Neutrophil (primary cell): ENCODE results near the gene TRIM69.

Experiments used
- H3K27ac ChIP-seq: fragments of 200-600 bp; sonication (generic); 2 replicates; pipeline ENCODE4 v1.5.1; 2016; ENCODE audit warnings: mild to moderate bottlenecking, moderate library complexity
- H3K27me3 ChIP-seq: fragments of 200-600 bp; sonication (generic); 2 replicates; pipeline ENCODE4 v1.6.0; 2016; ENCODE audit warnings: mild to moderate bottlenecking
- H3K36me3 ChIP-seq: fragments of 200-600 bp; sonication (generic); 2 replicates; pipeline ENCODE4 v1.5.1; 2017
- H3K4me1 ChIP-seq, 2 experiments: fragments of 200-600 bp in 1 of 2; sonication (generic) in 1 of 2; 1 replicate in 1 of 2; 2 replicates in 1 of 2; pipeline versions ENCODE4 v1.5.1 to v1.6.1; 2013 to 2016; ENCODE audit warnings: low read depth in 1 of 2, low read length in 1 of 2, mild to moderate bottlenecking in 1 of 2, moderate library complexity in 1 of 2; ENCODE audit not compliant: control insufficient read depth in 1 of 2, insufficient read depth in 1 of 2
- H3K4me3 ChIP-seq, 2 experiments: fragments of 200-600 bp in 1 of 2; sonication (generic) in 1 of 2; 1 replicate in 1 of 2; 2 replicates in 1 of 2; pipeline ENCODE4 v1.5.1; 2013 to 2016; ENCODE audit warnings: low read depth in 1 of 2, low read length in 1 of 2, mild to moderate bottlenecking in 1 of 2, moderate library complexity in 1 of 2
- H3K9me3 ChIP-seq: fragments of 200-600 bp; sonication (generic); 2 replicates; pipeline ENCODE4 v1.5.1; 2016
- TF ChIP-seq, protein P1 (sequence below): fragments of 200-600 bp; sonication (generic); IDR thresholded peaks from 2 replicates; pipeline ENCODE4 v1.5.1; 2016; ENCODE audit warnings: antibody characterized with exemption

Gene TRIM69

DNA sequence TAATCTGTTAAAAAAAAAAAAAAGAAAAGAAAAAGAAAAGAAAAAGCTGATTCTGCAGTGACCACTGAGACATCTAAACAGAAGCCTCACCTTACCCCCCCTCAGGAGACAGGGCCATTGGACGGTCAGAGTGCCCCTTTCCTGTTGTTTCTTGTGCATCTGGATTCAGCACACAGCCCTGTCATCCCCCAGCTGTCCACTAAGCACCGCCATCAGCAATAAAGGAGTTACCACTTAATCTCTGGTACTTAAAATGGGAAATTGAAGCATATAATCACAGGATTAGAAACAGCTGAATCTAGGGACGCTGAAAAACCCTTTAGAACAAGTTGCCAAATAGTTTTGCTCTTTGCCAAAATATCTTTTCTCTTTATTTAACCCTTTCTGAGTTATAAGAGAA lies 62.5 kb downstream of the TRIM69 start:
- TF ChIP-seq, protein P1, sequence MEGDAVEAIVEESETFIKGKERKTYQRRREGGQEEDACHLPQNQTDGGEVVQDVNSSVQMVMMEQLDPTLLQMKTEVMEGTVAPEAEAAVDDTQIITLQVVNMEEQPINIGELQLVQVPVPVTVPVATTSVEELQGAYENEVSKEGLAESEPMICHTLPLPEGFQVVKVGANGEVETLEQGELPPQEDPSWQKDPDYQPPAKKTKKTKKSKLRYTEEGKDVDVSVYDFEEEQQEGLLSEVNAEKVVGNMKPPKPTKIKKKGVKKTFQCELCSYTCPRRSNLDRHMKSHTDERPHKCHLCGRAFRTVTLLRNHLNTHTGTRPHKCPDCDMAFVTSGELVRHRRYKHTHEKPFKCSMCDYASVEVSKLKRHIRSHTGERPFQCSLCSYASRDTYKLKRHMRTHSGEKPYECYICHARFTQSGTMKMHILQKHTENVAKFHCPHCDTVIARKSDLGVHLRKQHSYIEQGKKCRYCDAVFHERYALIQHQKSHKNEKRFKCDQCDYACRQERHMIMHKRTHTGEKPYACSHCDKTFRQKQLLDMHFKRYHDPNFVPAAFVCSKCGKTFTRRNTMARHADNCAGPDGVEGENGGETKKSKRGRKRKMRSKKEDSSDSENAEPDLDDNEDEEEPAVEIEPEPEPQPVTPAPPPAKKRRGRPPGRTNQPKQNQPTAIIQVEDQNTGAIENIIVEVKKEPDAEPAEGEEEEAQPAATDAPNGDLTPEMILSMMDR, result no peak
- Histone ChIP-seq H3K27me3 (no peaks in the 10 kb centered on the region), H3K4me3 (no peak overlapping the region), H3K4me1 (peaks cover 16 to 23% of the 10 kb centered on the region in 2 experiments), H3K36me3 (no peaks in the 10 kb centered on the region), H3K27ac (no peak overlapping the region), H3K9me3 (no peaks in the 10 kb centered on the region)

DNA sequence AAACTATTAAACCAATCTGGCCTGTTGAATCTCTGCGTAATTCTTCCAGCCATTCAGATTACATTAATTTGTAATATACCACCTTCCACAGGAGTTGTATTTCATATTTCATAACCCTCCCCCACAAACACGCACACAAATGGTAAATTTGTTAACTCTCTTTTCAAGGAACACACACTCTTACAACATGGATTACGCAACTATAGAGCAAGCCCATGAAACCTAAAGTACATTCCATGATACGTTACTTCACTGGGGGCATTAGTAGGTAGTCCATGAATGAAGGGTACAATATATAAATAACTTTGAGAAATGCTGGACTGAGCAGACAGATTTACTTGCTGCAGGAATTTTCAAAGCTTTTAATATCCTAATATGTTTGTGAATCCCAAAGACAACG lies 65.0 kb downstream of the TRIM69 start:
- Histone ChIP-seq H3K27ac (no peak overlapping the region), H3K4me3 (no peak overlapping the region), H3K9me3 (no peaks in the 10 kb centered on the region), H3K36me3 (no peaks in the 10 kb centered on the region), H3K27me3 (no peaks in the 10 kb centered on the region), H3K4me1 (peaks cover 16 to 23% of the 10 kb centered on the region in 2 experiments)
- TF ChIP-seq, protein P1, result no peak

DNA sequence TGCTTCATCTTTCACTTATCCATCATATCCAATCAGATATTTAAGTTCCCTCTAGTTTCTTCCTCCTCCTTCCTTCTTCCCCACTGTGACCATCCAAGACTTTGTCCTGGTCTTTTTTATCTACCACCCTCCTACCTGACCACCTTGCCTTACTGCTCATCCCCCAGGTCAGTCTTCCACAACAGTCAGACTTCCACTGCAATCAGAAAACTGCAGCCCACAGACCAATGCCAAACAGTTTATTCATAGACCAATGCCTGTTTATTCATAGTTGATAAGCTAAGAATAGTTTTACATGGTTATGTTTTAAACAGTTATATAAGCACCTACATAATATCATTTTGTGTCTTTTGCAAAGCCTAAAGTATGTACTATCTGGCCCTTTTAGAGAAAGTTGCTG lies 65.5 kb downstream of the TRIM69 start:
- Histone ChIP-seq H3K4me1 (peaks cover 16 to 23% of the 10 kb centered on the region in 2 experiments), H3K36me3 (no peaks in the 10 kb centered on the region), H3K9me3 (no peaks in the 10 kb centered on the region), H3K27me3 (no peaks in the 10 kb centered on the region), H3K27ac (no peak overlapping the region), H3K4me3 (no peak overlapping the region)
- TF ChIP-seq, protein P1, result no peak

DNA sequence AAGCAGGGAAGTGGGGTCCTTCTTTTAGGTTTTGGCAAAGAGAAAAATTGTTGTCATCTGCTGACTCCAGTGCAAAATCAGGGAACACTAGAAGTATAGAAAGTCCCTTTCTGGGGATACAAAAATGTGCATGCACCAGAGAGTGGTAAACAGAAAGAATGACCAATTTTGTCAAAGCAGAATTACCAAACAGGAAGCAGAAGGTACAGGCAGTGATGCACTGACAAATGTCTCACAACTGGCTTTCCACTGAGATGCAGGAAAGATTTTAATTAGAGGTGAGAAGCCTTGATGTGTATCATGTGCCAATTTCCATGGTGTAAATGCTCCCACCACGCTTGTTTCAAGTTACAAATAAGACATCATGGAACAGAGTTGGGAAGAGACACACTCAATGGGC lies 66.0 kb downstream of the TRIM69 start:
- no peaks in the 10 kb centered on the region for H3K36me3 ChIP-seq
- no peak overlapping the region for H3K27ac ChIP-seq
- no peaks in the 10 kb centered on the region for H3K9me3 ChIP-seq
- no peak overlapping the region for H3K4me3 ChIP-seq
- no peaks in the 10 kb centered on the region for H3K27me3 ChIP-seq
- TF ChIP-seq, protein P1, result no peak
- H3K4me1 ChIP-seq, result peaks cover 16 to 23% of the 10 kb centered on the region in 2 experiments

DNA sequence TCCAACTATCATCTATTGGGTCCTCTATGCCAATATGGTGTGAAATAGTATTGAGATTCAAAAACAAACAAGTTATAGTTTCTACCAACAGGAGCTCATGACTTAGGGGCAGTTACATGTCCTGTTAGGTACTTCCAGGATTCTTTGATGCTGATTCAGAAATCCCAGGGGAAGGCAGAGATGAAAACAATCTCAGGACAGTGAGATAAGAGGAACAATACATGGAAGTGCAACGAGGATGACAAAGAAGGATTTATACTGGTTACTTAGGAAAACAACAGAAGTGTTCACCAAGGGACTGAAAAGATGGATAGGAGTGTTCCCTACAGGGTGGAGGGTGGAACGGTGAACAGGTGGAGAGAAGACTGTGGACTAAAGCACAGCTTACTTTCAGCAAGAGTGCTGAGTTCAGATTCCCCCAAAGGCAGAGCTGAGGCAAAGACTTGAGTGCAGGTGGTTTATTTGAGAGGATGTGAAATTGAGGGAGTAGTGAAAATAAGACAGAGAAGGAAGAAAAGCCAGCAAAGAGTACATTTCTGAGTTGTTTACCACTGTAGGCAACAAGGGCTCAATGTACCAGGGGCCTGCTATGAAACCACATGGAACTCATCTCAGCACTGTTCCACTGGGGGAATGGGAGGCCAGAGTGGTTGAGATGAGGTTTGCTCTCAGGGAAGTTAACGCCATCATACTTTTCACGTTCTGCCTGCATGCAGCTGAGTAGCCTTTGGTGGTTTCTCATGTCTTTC lies 68.1 kb downstream of the TRIM69 start:
- TF ChIP-seq, protein P1, result no peak
- no peak overlapping the region for H3K27ac ChIP-seq
- no peaks in the 10 kb centered on the region for H3K36me3 ChIP-seq
- no peaks in the 10 kb centered on the region for H3K27me3 ChIP-seq
- no peak overlapping the region for H3K4me3 ChIP-seq
- H3K9me3 ChIP-seq, result no peaks in the 10 kb centered on the region
- H3K4me1 ChIP-seq, result peaks cover 16 to 23% of the 10 kb centered on the region in 2 experiments
